ENCODE data around the gene NDUFA11. TPM values are rescaled to one million over a fixed set of nuclear protein-coding genes. Genes with fewer than 3 reads are reported as not detected.
A peak's percentile ranks its signal among the peaks of the same experiment; 100 is the strongest.

The NDUFA11 gene
- total and polyA plus RNA-seq, 2 of the 4 experiments (the other 2 are of a cell fraction) = 375 to 1,276 TPM

DNA sequence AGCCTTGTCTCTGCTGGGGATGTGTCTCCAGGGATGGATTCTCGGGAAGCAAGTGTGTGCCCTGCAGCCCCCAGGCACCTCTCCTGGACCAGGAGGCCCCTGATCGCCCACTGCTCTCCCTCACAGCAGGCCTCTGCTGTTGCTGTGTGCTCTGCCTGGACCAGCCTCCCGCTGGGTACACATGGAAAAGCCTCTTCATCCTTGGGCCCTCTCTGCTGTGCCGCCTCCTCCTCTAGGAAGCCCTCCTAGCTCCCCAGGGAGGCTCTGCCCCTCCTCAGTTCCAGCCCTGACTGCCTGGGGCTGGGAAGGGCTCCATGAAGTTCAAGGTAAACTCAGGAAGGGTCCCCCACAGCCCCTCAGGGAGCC, 12.0 kb downstream of the NDUFA11 start:
- DNase-seq (no peak), ATAC-seq (ENCODE audit: low read depth) (no peak)

More for the DNA sequence above, 12.0 kb downstream of the NDUFA11 start:
- H3K14ac ChIP-seq (replicated peaks; ENCODE audit: low read depth, low read length) = no peak overlapping the region
- no peak overlapping the region for H3K4me3 ChIP-seq (ENCODE audit: insufficient read depth, low read depth, low read length)
- BruUV-seq (replicated peaks) = no TSS peak
- H2AK5ac ChIP-seq (ENCODE audit: low read depth, low read length) = peak overlapping the region; percentile 17; the same call in 1 of the 2 replicates
- POLR2A ChIA-PET (ENCODE audit: unreplicated experiment) = interaction anchor here (1.4 kb wide), 1 partner anchor 12 kb away, joined by 5 read pairs; the partner anchor contains the start of gene NDUFA11
- dilution Hi-C loops (cut with HindIII; ENCODE audit: low sequenced_read_pairs, unreplicated experiment) (no loop called here), in situ Hi-C loops (cut with MboI; ENCODE audit: low sequenced_read_pairs) (loop anchor here (5.0 kb wide), 1 partner anchor 89 kb away; no protein-coding TSS in a partner anchor), intact Hi-C loops (cut with micrococcal nuclease) (loop anchor here (5.0 kb wide), 1 partner anchor 64 kb away; no protein-coding TSS in a partner anchor)
- H2BK15ac ChIP-seq (ENCODE audit: low read depth, low read length) = no peak overlapping the region
- no peak overlapping the region for H3K9ac ChIP-seq (ENCODE audit: low read depth, low read length)
- no peak overlapping the region for H2AFZ ChIP-seq (replicated peaks; ENCODE audit: low read length, poor library complexity)
- no peaks in the 10 kb centered on the region for H3K9me3 ChIP-seq (ENCODE audit: control insufficient read depth, insufficient read depth, low read length)
- no peak overlapping the region for H4K91ac ChIP-seq (ENCODE audit: insufficient read depth, low read depth, low read length)
- WGBS, 2 experiments (ENCODE audit: extremely low coverage in 2 of 2, insufficient read length in 1 of 2) = no CpG with 5 or more reads among the region's 4 CpGs
- H2BK20ac ChIP-seq (ENCODE audit: low read depth, low read length) = peak overlapping the region; percentile 30; the same call in 1 of the 2 replicates
- no peaks in the 10 kb centered on the region for H3K27me3 ChIP-seq (ENCODE audit: control insufficient read depth, insufficient read depth, low read length)
- H3K9me1 ChIP-seq (ENCODE audit: insufficient read depth, low read length) = 0 out of 2 replicates have a peak, but pooled peaks cover 3% of the 10 kb centered on the region
- peaks cover 18% of the 10 kb centered on the region; the same call in 1 of the 2 replicates for H3K36me3 ChIP-seq (ENCODE audit: control insufficient read depth, insufficient read depth, low read length)
- H3K4me2 ChIP-seq (ENCODE audit: low read depth, low read length) = no peak overlapping the region
- no peak overlapping the region for H3K27ac ChIP-seq (ENCODE audit: insufficient read depth, low read length)
- no peak overlapping the region for H2BK5ac ChIP-seq (ENCODE audit: low read depth, low read length, poor library complexity, severe bottlenecking)
- H2AK9ac ChIP-seq (replicated peaks; ENCODE audit: low read depth, low read length, poor library complexity) = peak overlapping the region; percentile 73
- CTCF ChIA-PET = interaction anchor here (4.6 kb wide), 1 partner anchor 87 kb away, joined by 37 read pairs; the partner anchor contains the start of gene NRTN
- peak overlapping the region; percentile 20; the same call in 1 of the 2 replicates for H3K4ac ChIP-seq (ENCODE audit: low read depth, low read length)
- H3K23ac ChIP-seq (ENCODE audit: low read depth, low read length) = no peak overlapping the region
- TF ChIP-seq, protein P1, sequence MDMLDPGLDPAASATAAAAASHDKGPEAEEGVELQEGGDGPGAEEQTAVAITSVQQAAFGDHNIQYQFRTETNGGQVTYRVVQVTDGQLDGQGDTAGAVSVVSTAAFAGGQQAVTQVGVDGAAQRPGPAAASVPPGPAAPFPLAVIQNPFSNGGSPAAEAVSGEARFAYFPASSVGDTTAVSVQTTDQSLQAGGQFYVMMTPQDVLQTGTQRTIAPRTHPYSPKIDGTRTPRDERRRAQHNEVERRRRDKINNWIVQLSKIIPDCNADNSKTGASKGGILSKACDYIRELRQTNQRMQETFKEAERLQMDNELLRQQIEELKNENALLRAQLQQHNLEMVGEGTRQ (IDR thresholded peaks at IDR 0.05; ENCODE audit: low read depth, low read length) = no peak
- no peak for TF ChIP-seq FOS (IDR thresholded peaks at IDR 0.05; ENCODE audit: low read depth, low read length)
- no peak for TF ChIP-seq CEBPB (IDR thresholded peaks at IDR 0.05; ENCODE audit: low read depth, low read length)
- no peak for TF ChIP-seq MAZ (IDR thresholded peaks at IDR 0.05; ENCODE audit: borderline replicate concordance, low read depth, low read length)
- H4K5ac ChIP-seq (ENCODE audit: low read depth, low read length) = no peak overlapping the region
- peaks cover 1% of the 10 kb centered on the region; the same call in 1 of the 2 replicates for H4K20me1 ChIP-seq (ENCODE audit: insufficient read depth, low read length)
- peaks cover 19% of the 10 kb centered on the region for H3K4me1 ChIP-seq (ENCODE audit: control insufficient read depth, insufficient read depth, low read length)
- no peaks in the 10 kb centered on the region; a peak in 1 of 4 replicates for H3K79me1 ChIP-seq (ENCODE audit: low read depth in 1 of 2, low read length in 2 of 2)
- no peak overlapping the region for H3K18ac ChIP-seq (ENCODE audit: low read depth, low read length)
- H3K56ac ChIP-seq (ENCODE audit: extremely low read depth, insufficient read depth, low read length) = no peak overlapping the region
- peak overlapping the region; percentile 34 for H2BK120ac ChIP-seq (ENCODE audit: low read depth, low read length)
- H4K8ac ChIP-seq (ENCODE audit: low read depth in 2 of 2, low read length in 2 of 2) = no peak overlapping the region
